Esophagus squamous epithelium (tissue), 5 donors: ENCODE results near the gene STON1. TPM values are rescaled to one million over a fixed set of nuclear protein-coding genes. Genes with fewer than 3 reads are reported as not detected.

ENCODE experiments used
- DNase-seq: peaks from one replicate; lab custom pipeline; 2025; lab: John Stamatoyannopoulos, UW
- H3K27ac ChIP-seq, 4 donors: fragments of 200-600 bp; sonication (generic); one replicate each; pipeline ENCODE4 v1.5.1; 2016 to 2019; ENCODE audit warnings: mild to moderate bottlenecking in 1 of 4
- H3K27me3 ChIP-seq, 4 donors: fragments of 200-600 bp; sonication (generic); 1 replicate in 3 of 4; 2 replicates in 1 of 4; pipeline versions ENCODE4 v1.5.1 to v1.6.0; 2017 to 2021; ENCODE audit warnings: antibody characterized with exemption in 1 of 4
- H3K36me3 ChIP-seq, 3 donors: fragments of 200-600 bp; sonication (generic); one replicate each; pipeline ENCODE4 v1.5.1; 2016 to 2019
- H3K4me1 ChIP-seq, 3 donors: fragments of 200-600 bp; sonication (generic); one replicate each; pipeline ENCODE4 v1.5.1; 2017 to 2019
- H3K4me3 ChIP-seq, 4 donors: fragments of 200-600 bp; sonication (generic); 1 replicate in 3 of 4; 2 replicates in 1 of 4; pipeline ENCODE4 v1.5.1; 2016 to 2019; ENCODE audit warnings: mild to moderate bottlenecking in 2 of 4, moderate library complexity in 1 of 4
- H3K9me3 ChIP-seq, 3 donors: fragments of 200-600 bp; sonication (generic); one replicate each; pipeline ENCODE4 v1.5.1; 2016 to 2019
- CTCF ChIP-seq, 6 experiments: fragments of 450-650 bp in 4 of 6; fragments of 200-600 bp in 2 of 6; sonication (generic) in 2 of 6; IDR thresholded peaks; one replicate each; pipeline ENCODE4 v1.5.1; 2016 to 2019; ENCODE audit warnings: antibody characterized with exemption in 6 of 6, mild to moderate bottlenecking in 4 of 6, moderate library complexity in 4 of 6
- POLR2A ChIP-seq, 4 donors: fragments of 450-650 bp; IDR thresholded peaks; one replicate each; pipeline ENCODE4 v1.6.1; 2017; ENCODE audit warnings: antibody characterized with exemption in 4 of 4, mild to moderate bottlenecking in 4 of 4, moderate library complexity in 3 of 4
- WGBS, 2 donors: methylation state at CpG; one replicate each; pipeline ENCODE4 v1.1.5; 2018; 5-methylcytosine and 5-hydroxymethylcytosine counted together
- intact Hi-C: fragments of 100-400 bp; cut with DNase I; formaldehyde crosslinking; loops from one replicate; pipeline ENCODE4 v1.15.0; 2022
- total RNA-seq, 4 donors: library from RNA; depleted of rRNA; stranded (reverse); fragments of >200 nt; gene quantifications; one replicate each; pipeline ENCODE4 v1.1.0, GENCODE V29; 2016
- donor health status: DM: yes; HTN: yes; CAD: no.

STON1 gene
- total RNA-seq, 4 donors from 2014 or later: 2.0 to 37.2 (median 6.9) TPM

- intact Hi-C loops: no loop called here
- TF ChIP-seq POLR2A (IDR thresholded peaks at IDR 0.05) (no peak), CTCF (IDR thresholded peaks at IDR 0.05) (no peak)
- peaks cover 0 to 5% (median 0%) of the 10 kb centered on the region in 3 donors for H3K4me1 ChIP-seq
- no peak for DNase-seq
- H3K36me3 ChIP-seq: peaks cover 0 to 14% (median 0%) of the 10 kb centered on the region in 3 donors
- H3K27me3 ChIP-seq: no peaks in the 10 kb centered on the region
- no peaks in the 10 kb centered on the region for H3K9me3 ChIP-seq
- whole genome bisulfite sequencing, 2 donors: 89 to 96% methylated on average over 3 of the region's 3 CpGs
- H3K4me3 ChIP-seq: no peak overlapping the region
- no peak overlapping the region for H3K27ac ChIP-seq
Measured at GRCh38 chr2:48583961-48584360, 54.0 kb downstream of the STON1 start.

GRCh38 chr2:48584551-48584950 lies 54.6 kb downstream of the STON1 start:
- H3K4me1 ChIP-seq: peaks cover 0 to 11% (median 0%) of the 10 kb centered on the region in 3 donors
- H3K27me3 ChIP-seq: no peaks in the 10 kb centered on the region
- H3K4me3 ChIP-seq: no peak overlapping the region
- no peaks in the 10 kb centered on the region for H3K9me3 ChIP-seq
- 80 to 93% methylated on average over 1 to 4 of the region's 4 CpGs for WGBS, 2 donors
- H3K36me3 ChIP-seq: peaks cover 0 to 14% (median 0%) of the 10 kb centered on the region in 3 donors
- no peak for DNase-seq
- H3K27ac ChIP-seq: no peak overlapping the region
- TF ChIP-seq POLR2A (IDR thresholded peaks at IDR 0.05) (no peak), CTCF (IDR thresholded peaks at IDR 0.05) (no peak)
- intact Hi-C loops: no loop called here

- Histone ChIP-seq H3K4me1 (peaks cover 0 to 11% (median 0%) of the 10 kb centered on the region in 3 donors), H3K9me3 (no peaks in the 10 kb centered on the region), H3K27ac (no peak overlapping the region), H3K27me3 (no peaks in the 10 kb centered on the region), H3K4me3 (no peak overlapping the region), H3K36me3 (peaks cover 0 to 5% (median 0%) of the 10 kb centered on the region in 3 donors)
- DNase-seq: no peak
- WGBS, 2 donors: 41 to 53% methylated on average over 4 of the region's 4 CpGs
- TF ChIP-seq POLR2A (IDR thresholded peaks at IDR 0.05) (no peak), CTCF (IDR thresholded peaks at IDR 0.05) (no peak)
- intact Hi-C loops: no loop called here
Measured at GRCh38 chr2:48586433-48586832, 56.5 kb downstream of the STON1 start.

- Histone ChIP-seq H3K4me3 (no peak overlapping the region), H3K36me3 (no peaks in the 10 kb centered on the region), H3K9me3 (no peaks in the 10 kb centered on the region), H3K4me1 (peaks cover 0 to 11% (median 0%) of the 10 kb centered on the region in 3 donors), H3K27ac (no peak overlapping the region), H3K27me3 (no peaks in the 10 kb centered on the region)
- TF ChIP-seq POLR2A (IDR thresholded peaks at IDR 0.05): no peak
- no peak for TF ChIP-seq CTCF (IDR thresholded peaks at IDR 0.05)
- intact Hi-C loops: no loop called here
- 57 to 64% methylated on average over 3 of the region's 5 CpGs for WGBS, 2 donors
- DNase-seq: no peak
Measured at GRCh38 chr2:48587560-48587959, 57.6 kb downstream of the STON1 start.

- peaks cover 0 to 11% (median 0%) of the 10 kb centered on the region in 3 donors for H3K4me1 ChIP-seq
- H3K4me3 ChIP-seq: no peak overlapping the region
- no peak for TF ChIP-seq POLR2A (IDR thresholded peaks at IDR 0.05)
- TF ChIP-seq CTCF (IDR thresholded peaks at IDR 0.05): no peak
- 92 to 98% methylated on average over 3 of the region's 3 CpGs for WGBS, 2 donors
- no peak overlapping the region for H3K27ac ChIP-seq
- H3K27me3 ChIP-seq: no peaks in the 10 kb centered on the region
- intact Hi-C loops: no loop called here
- no peaks in the 10 kb centered on the region for H3K9me3 ChIP-seq
- H3K36me3 ChIP-seq: no peaks in the 10 kb centered on the region
- no peak for DNase-seq
Measured at GRCh38 chr2:48587961-48588360, 58.0 kb downstream of the STON1 start.
